T-helper 22 cell (primary cell): ENCODE measurements around the gene PPIA.
"Not testable (repeated sequence)": the region's sequence is repeated elsewhere in the genome, so short reads cannot be mapped to it uniquely, and the experiment has no call there.

ENCODE experiments used
- DNase-seq: peaks from one replicate; pipeline ENCODE4 v3.0.0-alpha.2; 2020; ENCODE audit warnings: low read depth

PPIA gene

DNA sequence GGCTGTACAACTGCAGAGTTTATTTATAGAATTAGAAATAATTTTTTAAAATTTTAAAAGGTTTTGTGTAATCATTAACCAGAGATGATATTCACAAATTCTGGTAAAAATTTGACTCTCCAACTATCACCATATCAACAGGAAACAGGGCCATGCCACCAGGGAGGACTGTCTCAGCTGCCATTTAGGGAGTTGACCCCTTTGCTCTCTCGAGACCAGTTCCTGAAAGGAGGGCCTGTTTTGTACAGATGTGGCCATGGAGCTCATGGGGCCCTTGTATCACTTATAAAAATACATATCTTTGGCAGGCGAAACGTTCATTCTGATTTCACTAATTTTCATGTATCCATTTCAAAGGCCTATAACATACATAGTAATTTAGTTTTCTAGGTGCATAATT lies 31.1 kb downstream of the PPIA start:
- no peak for DNase-seq

DNA sequence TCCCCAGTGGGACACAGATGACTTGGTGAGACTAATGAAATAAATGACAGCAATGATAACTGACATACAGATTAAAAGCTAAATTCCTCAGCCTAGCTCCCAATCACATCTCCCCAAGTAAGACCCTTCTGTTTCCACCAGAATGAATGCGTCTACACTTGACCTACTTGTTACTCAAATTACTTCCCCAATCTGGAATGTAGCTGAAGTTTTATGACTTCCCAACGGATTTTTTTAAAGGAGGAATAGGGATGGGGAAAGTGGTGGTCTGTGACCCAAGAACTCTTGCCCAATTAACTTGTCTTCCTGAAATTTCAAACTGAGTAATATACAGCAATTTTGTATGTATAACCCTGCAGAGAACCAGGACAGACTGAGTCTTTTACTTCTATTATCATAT lies 42.3 kb downstream of the PPIA start:
- no peak for DNase-seq

DNA sequence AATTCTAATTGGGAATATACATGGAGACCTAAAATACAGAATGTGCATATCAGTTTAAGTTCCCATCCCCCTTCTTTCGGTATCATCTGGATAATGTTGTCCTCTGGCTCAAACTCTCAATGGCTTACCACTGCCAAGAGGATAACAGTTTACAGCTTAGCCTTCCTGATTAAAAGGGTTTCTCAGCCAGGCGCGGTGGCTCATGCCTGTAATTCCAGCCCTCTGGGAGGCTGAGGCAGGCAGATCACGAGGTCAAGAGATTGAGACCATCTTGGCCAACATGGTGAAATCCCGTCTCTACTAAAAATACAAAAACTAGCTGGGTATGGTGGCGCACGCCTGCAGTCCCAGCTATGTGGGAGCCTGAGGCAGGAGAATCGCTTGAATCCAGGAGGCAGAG lies 46.2 kb downstream of the PPIA start:
- DNase-seq: not testable (repeated sequence)

DNA sequence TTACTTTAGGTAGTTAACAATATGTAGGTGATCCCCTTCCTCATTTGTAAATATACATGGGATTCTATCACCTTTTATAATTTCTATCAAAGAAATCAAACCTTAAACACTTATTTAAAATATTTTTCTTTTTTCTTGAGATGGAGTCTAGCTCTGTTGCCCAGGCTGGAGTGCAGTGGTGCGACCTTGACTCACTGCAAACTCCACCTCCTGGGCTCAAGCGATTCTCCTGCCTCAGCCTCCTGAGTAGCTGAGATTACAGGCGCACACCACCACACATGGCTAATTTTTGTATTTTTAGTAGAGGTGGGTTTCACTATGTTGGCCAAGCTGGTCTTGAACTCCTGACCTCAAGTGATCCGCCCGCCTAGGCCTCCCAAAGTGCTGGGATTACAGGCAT lies 47.0 kb downstream of the PPIA start:
- not testable (repeated sequence) for DNase-seq

DNA sequence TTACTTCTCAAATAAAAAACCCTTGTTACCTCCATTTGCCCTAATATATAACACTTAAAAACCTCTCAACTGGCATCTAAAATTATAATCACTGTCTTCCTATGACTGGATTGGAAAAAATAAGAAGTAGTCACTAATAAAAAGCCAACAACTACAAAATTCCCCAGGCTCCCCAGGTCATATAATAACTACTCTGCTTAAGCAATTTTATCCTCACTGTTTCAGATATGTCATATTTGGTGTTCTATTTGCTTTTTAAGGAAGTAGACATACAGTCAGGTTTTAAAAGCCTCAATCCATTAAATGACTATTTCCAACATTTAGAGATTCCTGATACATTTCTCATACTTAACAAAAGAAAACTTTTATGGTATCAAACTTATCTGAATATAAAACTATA lies 49.0 kb downstream of the PPIA start:
- no peak for DNase-seq

DNA sequence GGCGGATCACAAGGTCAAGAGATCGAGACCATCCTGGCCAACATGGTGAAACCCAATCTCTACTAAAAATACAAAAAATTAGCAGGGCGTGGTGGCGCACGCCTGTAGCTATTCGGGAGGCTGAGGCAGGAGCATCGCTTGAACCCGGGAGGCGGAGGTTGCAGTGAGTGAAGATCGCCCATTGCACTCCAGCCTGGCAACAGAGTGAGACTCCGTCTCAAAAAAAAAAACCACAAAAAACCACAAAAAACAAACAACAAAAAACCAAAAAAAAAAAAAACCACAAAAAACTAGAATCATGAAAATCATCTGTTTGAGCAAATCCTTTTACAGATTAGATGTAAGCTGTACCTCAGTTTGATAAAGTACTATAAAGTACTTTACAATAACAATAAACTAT lies 49.9 kb downstream of the PPIA start:
- DNase-seq: not testable (repeated sequence)

DNA sequence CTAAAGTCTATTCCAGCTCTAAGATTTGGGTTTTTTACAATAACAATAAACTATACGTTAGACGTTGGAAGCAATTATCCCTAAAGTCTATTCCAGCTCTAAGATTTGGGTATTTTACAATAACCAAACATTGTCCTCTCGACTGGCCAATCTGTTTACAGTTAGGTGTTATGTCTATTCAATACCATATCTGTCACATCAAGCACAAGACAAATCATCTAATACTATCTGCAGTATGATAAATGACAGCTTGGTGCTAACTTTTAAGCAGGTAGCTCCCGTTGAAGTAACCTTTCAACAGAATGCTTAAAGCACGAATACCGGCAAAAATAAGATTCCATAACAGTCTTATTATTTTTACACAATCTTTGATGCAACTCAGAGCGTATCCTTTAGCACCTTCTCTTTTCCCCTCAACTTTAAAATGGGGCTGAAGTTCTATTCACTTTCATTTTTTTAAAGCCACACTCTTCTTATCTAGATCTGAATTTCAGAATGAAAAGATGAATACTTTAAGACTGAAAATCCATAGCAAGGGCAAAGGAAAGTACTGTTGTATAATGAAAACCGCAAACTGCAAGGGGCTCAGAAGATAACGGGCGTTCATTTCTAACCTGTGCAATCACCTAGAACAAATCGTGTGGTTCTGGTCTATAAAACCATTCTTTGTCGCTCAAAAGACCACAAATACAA lies 50.5 kb downstream of the PPIA start:
- no peak for DNase-seq

DNA sequence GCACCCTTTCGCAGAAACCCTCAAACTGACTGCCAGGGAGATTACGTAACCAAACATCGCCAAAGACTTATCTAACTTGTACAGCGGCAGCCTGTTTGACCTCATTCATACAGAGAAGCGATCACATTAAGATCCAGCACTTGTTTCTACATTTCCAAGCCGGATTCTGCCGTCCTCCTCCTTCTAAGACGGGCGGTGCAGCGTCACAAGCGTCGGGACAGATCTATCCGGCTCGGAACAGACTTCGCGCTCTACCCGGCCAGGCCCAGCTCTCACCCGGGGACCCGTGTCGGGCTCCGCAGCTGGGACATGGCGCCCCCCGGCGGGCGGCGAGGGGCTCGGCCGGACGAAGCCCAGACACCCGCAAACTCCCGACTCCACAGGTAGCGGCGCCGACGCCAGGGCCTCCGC lies 51.0 kb downstream of the PPIA start:
- DNase-seq: peak; percentile 62

DNA sequence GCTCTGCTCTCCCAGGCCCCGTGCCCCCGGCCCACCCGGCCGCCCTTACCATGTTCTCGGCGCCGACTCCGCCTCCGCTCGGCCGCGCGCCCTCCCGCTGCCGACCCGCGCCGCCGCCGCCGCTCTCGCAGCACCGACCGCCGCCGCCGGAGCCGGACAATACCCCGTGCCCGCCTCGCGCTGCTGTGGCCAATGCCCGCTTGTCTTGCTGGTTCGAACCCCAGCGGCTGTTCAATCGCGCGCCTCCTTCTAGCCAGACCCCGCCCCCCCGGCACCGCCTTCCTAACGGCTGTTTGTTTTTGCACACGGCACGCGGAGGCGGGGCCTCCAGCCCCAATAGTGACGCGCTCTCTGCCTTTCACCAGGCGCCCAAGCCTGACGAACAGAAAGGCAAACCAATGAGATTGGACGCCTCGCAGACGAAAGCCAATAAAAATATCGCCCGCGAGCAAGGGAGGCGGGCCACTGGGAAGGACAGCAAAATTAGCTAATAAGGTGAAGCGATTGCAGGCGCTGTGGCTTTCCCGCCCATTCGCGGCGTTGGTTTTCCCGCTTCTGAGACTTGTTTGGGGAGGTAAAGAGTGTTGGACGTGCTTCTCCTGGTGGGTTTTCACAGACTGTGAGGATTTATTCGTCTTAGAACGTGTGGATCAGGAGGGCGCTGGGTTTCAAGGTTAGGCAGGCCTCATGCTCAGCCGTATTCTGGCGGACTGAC lies 51.6 kb downstream of the PPIA start, which contains the start of gene H2AZ2:
Gene H2AZ2 (minus strand): TSS at position 168 of the 715 bp plus-strand sequence. CDS start 116 bp downstream, at position 52.
- peak; percentile 99 for DNase-seq

DNA sequence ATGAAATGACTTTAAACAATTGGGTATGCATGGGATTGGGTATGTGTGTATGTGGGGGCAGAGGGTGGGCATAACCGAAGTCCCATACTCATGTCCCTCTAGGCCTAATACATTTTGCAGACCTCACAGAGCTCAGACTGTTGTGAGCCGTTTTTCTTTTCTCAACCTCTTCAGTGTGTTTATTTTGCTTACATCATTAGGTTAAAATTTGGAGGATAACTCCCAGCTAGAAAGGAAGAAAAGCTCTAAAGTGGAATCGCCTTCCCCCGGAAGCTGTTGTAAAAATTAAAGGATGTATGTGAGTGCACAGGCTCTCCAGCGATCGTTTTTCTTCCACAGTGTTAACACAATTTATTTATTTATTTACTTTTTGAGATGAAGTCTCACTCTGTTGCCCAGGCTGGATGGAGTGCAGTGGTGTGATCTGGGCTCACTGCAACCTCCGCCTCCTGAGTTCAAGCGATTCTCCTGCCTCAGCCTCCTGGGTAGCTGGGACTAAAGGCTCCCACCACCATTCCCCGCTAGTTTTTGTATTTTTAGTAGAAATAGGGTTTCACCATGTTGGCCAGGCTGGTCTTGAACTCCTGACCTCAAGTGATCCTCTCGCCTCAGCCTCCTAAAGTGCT lies 52.9 kb downstream of the PPIA start:
- DNase-seq: no peak

DNA sequence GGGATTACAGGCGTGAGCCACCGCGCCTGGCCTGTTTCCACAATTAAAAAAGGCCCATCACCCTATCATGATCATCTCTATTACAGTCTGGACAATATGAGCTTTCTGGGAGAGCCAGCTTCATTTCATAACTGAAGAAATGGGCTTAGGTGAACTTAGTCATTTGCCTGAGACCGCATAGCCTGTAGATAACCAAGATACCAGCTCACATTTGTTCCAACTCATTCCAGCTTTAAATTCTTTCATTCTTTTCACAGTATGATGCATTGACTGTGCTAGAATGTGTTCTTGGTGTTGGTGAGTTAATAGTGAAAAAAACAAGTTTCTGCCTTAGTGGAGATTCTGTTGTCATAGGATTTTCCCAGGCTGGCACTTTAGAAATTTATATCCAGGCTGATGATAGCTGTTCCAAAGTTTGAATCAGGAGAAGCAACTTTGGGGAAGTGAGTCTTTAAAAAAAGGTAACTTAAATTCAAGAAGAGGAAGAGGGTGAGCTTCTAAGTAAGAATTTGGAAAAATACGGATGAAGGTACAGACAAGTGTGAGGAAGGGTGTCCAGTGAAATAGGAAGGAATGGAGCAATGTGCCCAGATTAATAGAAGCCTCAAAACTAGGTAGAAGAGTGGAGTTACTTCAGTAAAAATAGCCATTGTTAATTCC lies 53.5 kb downstream of the PPIA start:
- DNase-seq: no peak

DNA sequence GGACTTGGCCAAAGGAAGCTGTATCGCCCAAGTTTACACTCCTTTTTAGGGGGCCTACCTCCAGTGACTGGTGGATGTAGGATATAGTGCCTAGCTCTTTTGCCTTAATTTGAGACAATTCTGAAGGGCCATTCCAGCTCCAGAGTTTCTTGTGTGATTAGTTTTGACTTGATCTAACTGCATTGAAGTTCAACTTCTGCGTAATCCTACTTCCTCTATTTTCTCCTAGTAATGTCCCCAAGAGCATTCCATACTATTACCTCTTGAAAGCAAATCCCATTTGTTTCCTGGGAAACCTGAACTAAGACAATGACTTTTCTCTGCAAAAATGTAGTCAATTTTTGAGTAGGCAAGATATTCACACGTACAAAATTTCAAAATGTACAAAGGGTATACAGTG lies 56.1 kb downstream of the PPIA start:
- DNase-seq: no peak
